Neural cell (in vitro differentiated cells): Measurements from ENCODE around the gene HSP90B1.

Experiments used
- CTCF ChIP-seq: fragments of 450-650 bp; IDR thresholded peaks from 2 replicates; pipeline ENCODE4 v1.5.1; 2014; ENCODE audit warnings: antibody characterized with exemption, mild to moderate bottlenecking, moderate library complexity; ENCODE audit not compliant: poor library complexity, severe bottlenecking
- EP300 ChIP-seq: fragments of 450-650 bp; conservative IDR thresholded peaks from 2 replicates; pipeline ENCODE4 v1.6.1; 2014; ENCODE audit warnings: antibody characterized with exemption, mild to moderate bottlenecking, moderate library complexity; ENCODE audit not compliant: poor library complexity, severe bottlenecking
- EZH2 ChIP-seq: fragments of 200-600, 300-800 bp; shearing (Covaris generic), sonication (generic); IDR thresholded peaks from 2 replicates; pipeline ENCODE4 v1.6.1; 2014; ENCODE audit warnings: antibody characterized with exemption, low read length, borderline replicate concordance, mild to moderate bottlenecking; ENCODE audit not compliant: insufficient read depth, poor library complexity, severe bottlenecking
- MXI1 ChIP-seq: fragments of 450-650 bp; conservative IDR thresholded peaks from 2 replicates; pipeline ENCODE4 v1.6.1; 2014; ENCODE audit warnings: antibody characterized with exemption, mild to moderate bottlenecking; ENCODE audit not compliant: poor library complexity, severe bottlenecking
- POLR2AphosphoS5 ChIP-seq: IDR thresholded peaks from 2 replicates; pipeline ENCODE4 v1.6.1; 2012
- RAD21 ChIP-seq: fragments of 450-650 bp; conservative IDR thresholded peaks from 2 replicates; pipeline ENCODE4 v1.6.1; 2014; ENCODE audit warnings: antibody characterized with exemption, mild to moderate bottlenecking, moderate library complexity

GRCh38 chr12:103956509-103957027, 26.4 kb downstream of the HSP90B1 start:
- TF ChIP-seq CTCF = no peak
- no peak for TF ChIP-seq POLR2AphosphoS5
- TF ChIP-seq MXI1 = no peak
- TF ChIP-seq RAD21 = no peak
- TF ChIP-seq EZH2 = no peak
- TF ChIP-seq EP300 = no peak
